Ishikawa (cell line): ENCODE data around the gene ZNF48.
A peak's percentile ranks its signal among the peaks of the same experiment; 100 is the strongest.

Experiments
- CEBPB ChIP-seq: IDR thresholded peaks from 2 replicates; pipeline ENCODE4 v1.6.1; 2012
- CREB1 ChIP-seq: IDR thresholded peaks from 2 replicates; pipeline ENCODE4 v1.6.1; 2012; ENCODE audit warnings: low read depth
- EGR1 ChIP-seq: IDR thresholded peaks from 2 replicates; pipeline ENCODE4 v1.6.1; 2012
- EP300 ChIP-seq: IDR thresholded peaks from 2 replicates; pipeline ENCODE4 v1.6.1; 2012; ENCODE audit warnings: borderline replicate concordance
- FOXM1 ChIP-seq: IDR thresholded peaks from 2 replicates; pipeline ENCODE4 v1.6.1; 2012; ENCODE audit warnings: low read depth, borderline replicate concordance
- MAX ChIP-seq: IDR thresholded peaks from 2 replicates; pipeline ENCODE4 v1.6.1; 2012
- NFIC ChIP-seq: IDR thresholded peaks from 2 replicates; pipeline ENCODE4 v1.6.1; 2012
- RAD21 ChIP-seq: IDR thresholded peaks from 2 replicates; pipeline ENCODE4 v1.6.1; 2012; ENCODE audit warnings: low read depth
- TAF1 ChIP-seq: IDR thresholded peaks from 2 replicates; pipeline ENCODE4 v1.6.1; 2012; ENCODE audit warnings: low read depth, mild to moderate bottlenecking
- TCF12 ChIP-seq: IDR thresholded peaks from 2 replicates; pipeline ENCODE4 v1.6.1; 2012; ENCODE audit warnings: low read depth
- TEAD4 ChIP-seq: IDR thresholded peaks from 2 replicates; pipeline ENCODE4 v1.6.1; 2012
- YY1 ChIP-seq: IDR thresholded peaks from 2 replicates; pipeline ENCODE4 v1.6.1; 2012; ENCODE audit warnings: low read depth
- ZBTB7A ChIP-seq: IDR thresholded peaks from 2 replicates; pipeline ENCODE4 v1.6.1; 2012; ENCODE audit warnings: low read depth
- TF ChIP-seq, protein P1 (sequence below): IDR thresholded peaks from 2 replicates; pipeline ENCODE4 v1.6.1; 2012; ENCODE audit warnings: low read depth, mild to moderate bottlenecking
- TF ChIP-seq, protein P2 (sequence below): IDR thresholded peaks from 2 replicates; pipeline ENCODE4 v1.6.1; 2012

ZNF48 gene

DNA sequence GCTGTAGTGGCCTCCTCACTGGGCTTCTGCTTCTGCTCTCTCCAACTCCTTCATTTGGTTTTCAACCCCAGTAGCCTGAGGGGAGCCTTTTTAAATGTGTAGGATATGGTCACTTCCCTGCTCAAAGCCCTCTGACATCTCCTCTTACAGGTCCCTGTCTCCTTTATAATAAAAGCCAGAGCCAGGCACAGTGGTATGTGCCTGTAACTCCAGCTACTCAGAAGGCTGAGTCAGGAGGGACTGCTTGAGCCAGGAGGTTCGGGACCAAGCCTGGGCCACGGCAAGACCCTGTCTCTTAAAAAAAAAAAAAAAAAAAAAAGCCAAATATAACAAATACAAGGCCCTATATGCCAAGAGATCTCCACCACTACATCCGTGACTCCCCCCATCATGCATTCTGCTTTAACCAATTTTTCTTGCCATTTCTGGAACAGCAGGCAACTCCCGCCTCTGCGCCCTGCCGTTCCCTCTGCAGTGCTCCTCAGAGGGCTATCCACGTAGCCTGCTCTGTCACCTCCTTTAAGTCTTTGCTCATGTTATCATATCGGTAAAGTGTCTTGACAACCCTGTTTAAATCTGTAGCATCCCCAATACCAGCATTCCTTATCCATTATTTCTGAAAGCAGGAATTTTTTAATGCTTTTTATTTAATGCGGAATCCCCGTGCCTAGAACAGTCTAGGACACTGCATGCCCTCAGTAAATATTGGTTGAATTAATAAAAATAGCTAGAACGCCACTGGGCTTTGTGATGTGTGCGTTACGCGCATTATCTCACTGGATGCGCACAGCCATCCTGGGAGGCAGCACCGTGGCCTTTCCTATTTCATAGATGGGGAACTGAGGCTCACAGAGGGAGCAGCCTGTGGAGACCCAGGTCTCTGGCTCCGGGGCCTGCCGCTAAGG, 21.7 kb downstream of the ZNF48 start:
- TF ChIP-seq CEBPB (no peak), TEAD4 (no peak), NFIC (no peak), ZBTB7A (no peak), TCF12 (no peak), YY1 (no peak), EP300 (no peak), RAD21 (no peak), CREB1 (no peak), FOXM1 (no peak), MAX (no peak), EGR1 (no peak), TAF1 (no peak; the same call in 1 of the 2 replicates)
- TF ChIP-seq, protein P1, sequence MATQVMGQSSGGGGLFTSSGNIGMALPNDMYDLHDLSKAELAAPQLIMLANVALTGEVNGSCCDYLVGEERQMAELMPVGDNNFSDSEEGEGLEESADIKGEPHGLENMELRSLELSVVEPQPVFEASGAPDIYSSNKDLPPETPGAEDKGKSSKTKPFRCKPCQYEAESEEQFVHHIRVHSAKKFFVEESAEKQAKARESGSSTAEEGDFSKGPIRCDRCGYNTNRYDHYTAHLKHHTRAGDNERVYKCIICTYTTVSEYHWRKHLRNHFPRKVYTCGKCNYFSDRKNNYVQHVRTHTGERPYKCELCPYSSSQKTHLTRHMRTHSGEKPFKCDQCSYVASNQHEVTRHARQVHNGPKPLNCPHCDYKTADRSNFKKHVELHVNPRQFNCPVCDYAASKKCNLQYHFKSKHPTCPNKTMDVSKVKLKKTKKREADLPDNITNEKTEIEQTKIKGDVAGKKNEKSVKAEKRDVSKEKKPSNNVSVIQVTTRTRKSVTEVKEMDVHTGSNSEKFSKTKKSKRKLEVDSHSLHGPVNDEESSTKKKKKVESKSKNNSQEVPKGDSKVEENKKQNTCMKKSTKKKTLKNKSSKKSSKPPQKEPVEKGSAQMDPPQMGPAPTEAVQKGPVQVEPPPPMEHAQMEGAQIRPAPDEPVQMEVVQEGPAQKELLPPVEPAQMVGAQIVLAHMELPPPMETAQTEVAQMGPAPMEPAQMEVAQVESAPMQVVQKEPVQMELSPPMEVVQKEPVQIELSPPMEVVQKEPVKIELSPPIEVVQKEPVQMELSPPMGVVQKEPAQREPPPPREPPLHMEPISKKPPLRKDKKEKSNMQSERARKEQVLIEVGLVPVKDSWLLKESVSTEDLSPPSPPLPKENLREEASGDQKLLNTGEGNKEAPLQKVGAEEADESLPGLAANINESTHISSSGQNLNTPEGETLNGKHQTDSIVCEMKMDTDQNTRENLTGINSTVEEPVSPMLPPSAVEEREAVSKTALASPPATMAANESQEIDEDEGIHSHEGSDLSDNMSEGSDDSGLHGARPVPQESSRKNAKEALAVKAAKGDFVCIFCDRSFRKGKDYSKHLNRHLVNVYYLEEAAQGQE, result no peak
- TF ChIP-seq, protein P2, sequence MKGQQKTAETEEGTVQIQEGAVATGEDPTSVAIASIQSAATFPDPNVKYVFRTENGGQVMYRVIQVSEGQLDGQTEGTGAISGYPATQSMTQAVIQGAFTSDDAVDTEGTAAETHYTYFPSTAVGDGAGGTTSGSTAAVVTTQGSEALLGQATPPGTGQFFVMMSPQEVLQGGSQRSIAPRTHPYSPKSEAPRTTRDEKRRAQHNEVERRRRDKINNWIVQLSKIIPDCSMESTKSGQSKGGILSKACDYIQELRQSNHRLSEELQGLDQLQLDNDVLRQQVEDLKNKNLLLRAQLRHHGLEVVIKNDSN, result no peak

DNA sequence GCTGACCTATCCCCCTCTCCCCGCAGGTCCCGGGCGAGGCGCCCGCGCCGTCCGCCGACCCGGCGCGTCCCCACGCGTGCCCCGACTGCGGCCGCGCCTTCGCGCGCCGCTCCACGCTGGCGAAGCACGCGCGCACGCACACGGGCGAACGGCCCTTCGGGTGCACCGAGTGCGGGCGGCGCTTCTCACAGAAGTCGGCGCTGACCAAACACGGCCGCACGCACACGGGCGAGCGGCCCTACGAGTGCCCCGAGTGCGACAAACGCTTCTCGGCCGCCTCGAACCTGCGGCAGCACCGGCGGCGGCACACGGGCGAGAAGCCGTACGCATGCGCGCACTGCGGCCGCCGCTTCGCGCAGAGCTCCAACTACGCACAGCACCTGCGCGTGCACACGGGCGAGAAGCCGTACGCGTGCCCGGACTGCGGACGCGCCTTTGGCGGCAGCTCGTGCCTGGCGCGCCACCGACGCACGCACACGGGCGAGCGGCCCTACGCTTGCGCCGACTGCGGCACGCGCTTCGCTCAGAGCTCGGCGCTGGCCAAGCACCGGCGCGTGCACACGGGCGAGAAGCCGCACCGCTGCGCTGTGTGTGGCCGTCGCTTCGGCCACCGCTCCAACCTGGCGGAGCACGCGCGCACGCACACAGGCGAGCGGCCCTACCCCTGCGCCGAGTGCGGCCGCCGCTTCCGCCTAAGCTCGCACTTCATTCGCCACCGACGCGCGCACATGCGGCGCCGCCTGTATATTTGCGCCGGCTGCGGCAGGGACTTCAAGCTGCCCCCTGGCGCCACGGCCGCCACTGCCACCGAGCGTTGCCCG, 22.5 kb downstream of the ZNF48 start:
- TF ChIP-seq TEAD4 (no peak; the same call in 1 of the 2 replicates), MAX (peak; percentile 94), CEBPB (no peak), RAD21 (no peak; the same call in 1 of the 2 replicates), TAF1 (peak; percentile 39), EGR1 (peak; percentile 35), EP300 (no peak), FOXM1 (no peak), ZBTB7A (no peak), NFIC (no peak; the same call in 1 of the 2 replicates), CREB1 (no peak), TCF12 (peak; percentile 67; the same call in 1 of the 2 replicates), YY1 (no peak)
- TF ChIP-seq, protein P1, result no peak
- TF ChIP-seq, protein P2, result no peak; the same call in none of the 2 replicates

DNA sequence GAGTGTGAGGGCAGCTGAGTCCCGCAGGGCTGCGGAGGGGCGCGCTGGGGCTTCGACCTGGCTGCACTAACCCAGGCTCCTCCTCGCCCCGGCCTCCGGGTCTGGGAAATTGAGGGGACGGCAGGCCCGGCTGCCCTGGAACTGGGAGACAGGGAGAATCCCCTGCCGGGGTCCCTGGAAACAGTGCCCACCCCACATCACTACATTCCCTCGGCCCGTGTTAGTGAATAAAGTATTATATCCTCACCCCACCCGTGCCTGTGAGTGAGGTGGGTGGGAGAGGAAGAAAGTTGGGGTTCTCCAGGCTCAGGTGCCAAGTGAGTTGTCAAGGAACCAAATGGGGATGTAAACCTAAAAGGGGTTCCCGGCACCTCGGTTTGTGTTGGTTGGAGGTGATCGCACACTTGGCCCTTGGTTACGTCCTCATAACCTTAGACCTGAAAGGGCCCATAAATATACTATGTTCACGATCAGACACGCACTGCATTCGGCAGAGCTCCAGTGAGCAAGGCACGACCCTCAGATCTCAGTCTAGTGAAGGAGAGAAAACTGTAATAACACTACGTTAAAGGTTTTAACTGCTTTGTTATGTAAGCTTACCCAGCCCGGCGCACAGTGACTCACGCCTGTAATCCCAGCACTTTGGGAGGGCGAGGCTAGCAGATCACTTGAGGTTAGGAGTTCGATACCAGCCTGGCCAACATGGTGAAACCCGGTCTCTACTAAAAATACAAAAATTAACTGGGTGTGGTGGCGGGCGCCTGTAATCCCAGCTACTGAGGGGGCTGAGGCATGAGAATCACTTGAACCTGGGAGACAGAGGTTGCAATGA, 23.3 kb downstream of the ZNF48 start:
- TF ChIP-seq EGR1 (no peak), TEAD4 (no peak), CREB1 (no peak), FOXM1 (no peak), MAX (no peak), RAD21 (no peak), NFIC (no peak), TAF1 (no peak), CEBPB (no peak)
- TF ChIP-seq, protein P2, result no peak

DNA sequence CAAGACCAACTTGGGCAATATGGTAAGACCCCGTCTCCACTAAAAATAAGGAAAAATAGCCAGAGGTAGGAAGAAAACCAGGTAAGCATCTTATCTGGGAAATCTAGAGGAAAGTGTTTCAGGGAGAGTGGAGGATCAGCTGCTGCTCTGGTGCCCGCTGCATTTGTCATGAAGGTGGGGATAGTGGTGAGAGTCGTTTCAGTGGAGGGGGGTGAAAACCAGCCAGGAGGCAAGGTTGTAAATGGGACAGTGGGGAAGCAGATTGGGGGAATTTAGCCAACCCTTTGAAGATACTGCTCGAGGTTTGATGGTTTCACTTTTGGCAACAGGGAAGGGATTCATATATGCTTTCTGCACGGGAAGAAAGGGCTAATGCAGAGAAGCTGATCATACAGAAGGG, 25.8 kb downstream of the ZNF48 start:
- TF ChIP-seq TAF1 (no peak), EGR1 (no peak), CEBPB (no peak), NFIC (no peak), TEAD4 (no peak), YY1 (no peak), MAX (no peak), RAD21 (no peak), ZBTB7A (no peak), EP300 (no peak), TCF12 (no peak), FOXM1 (no peak)
- TF ChIP-seq, protein P2, result no peak
